ENCODE measurements around the gene IFT172. TPM values are rescaled to one million over a fixed set of nuclear protein-coding genes. Genes with fewer than 3 reads are reported as not detected.

IFT172 gene
- total RNA-seq, 1 experiment from 2014 or later = 13.7 TPM

DNA sequence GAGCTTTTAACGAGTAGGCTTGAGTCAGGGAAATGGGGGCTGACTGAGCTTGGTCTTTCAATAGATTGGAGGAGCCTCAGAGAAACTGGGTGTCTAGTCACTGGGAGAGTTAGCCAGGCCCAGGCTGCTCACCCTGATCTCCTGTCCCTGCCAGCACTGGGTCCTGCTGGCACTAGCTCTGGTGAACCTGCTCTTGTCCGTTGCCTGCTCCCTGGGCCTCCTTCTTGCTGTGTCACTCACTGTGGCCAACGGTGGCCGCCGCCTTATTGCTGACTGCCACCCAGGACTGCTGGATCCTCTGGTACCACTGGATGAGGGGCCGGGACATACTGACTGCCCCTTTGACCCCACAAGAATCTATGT lies 46.6 kb downstream of the IFT172 start:
- peaks cover 2 to 29% of the 10 kb centered on the region in 2 experiments; a peak in 2 of 4 replicates for H3K4me1 ChIP-seq (ENCODE audit: control insufficient read depth in 1 of 2, insufficient read depth in 2 of 2, low read length in 2 of 2)
- H3K9me2 ChIP-seq (ENCODE audit: insufficient read depth) = no peaks in the 10 kb centered on the region
- BruUV-seq (replicated peaks) = no TSS peak
- no peaks in the 10 kb centered on the region for H3K9me3 ChIP-seq (ENCODE audit: control insufficient read depth in 1 of 2, insufficient read depth in 1 of 2, low read depth in 1 of 2, low read length in 2 of 2)
- peaks cover 21 to 39% of the 10 kb centered on the region in 2 experiments for H3K36me3 ChIP-seq (ENCODE audit: control insufficient read depth in 1 of 2, insufficient read depth in 2 of 2, low read length in 2 of 2)
- no peak for TF ChIP-seq ATF3 (IDR thresholded peaks at IDR 0.05)
- no peak for TF ChIP-seq EGR1 (IDR thresholded peaks at IDR 0.05; ENCODE audit: low read depth)
- TF ChIP-seq YY1 (IDR thresholded peaks at IDR 0.05; ENCODE audit: extremely low read depth, insufficient replicate concordance, low read depth, low read length) = no peak
- no peak for TF ChIP-seq FOSL1 (IDR thresholded peaks at IDR 0.05; ENCODE audit: low read depth)
- TF ChIP-seq EZH2phosphoT487 (IDR thresholded peaks at IDR 0.05; ENCODE audit: borderline replicate concordance) = no peak
- intact Hi-C loops (cut with micrococcal nuclease) = loop anchor here (10.0 kb wide), 1 partner anchor 182 kb away; the partner anchor contains the start of genes CCDC121 and GPN1
- ChIA-PET RAD21 (ENCODE audit: low non-redundant PET in 1 of 2, low total read pairs in 2 of 2, uncharacterized antibody in 2 of 2, unreplicated experiment in 2 of 2) (no interaction called here), CTCF (interaction anchor here (1.4 to 1.5 kb wide), 2 partner anchors 13 to 33 kb away, joined by 3 to 5 read pairs; partner anchors contain the start of gene PPM1G), POLR2A (no interaction called here)
- H3K9ac ChIP-seq (ENCODE audit: low read length) = peak overlapping the region; percentile 87
- H3K4me3 ChIP-seq (replicated peaks in 1 of 2; ENCODE audit: low read depth in 1 of 2, low read length in 2 of 2) = peak overlapping the region; percentile 53 to 81
- no peak overlapping the region for H2AFZ ChIP-seq (ENCODE audit: low read depth, low read length, poor library complexity, severe bottlenecking)
- H3K79me2 ChIP-seq (ENCODE audit: insufficient read depth, low read length) = peaks cover 9% of the 10 kb centered on the region; the same call in 1 of the 2 replicates
- no peaks in the 10 kb centered on the region for H3K27me3 ChIP-seq (ENCODE audit: insufficient read depth, low read length)
- H4K20me1 ChIP-seq (ENCODE audit: insufficient read depth) = no peaks in the 10 kb centered on the region
- peak overlapping the region; percentile 67 for H3K27ac ChIP-seq (ENCODE audit: low read depth, low read length)
- ATAC-seq (peak; percentile 37), DNase-seq (ENCODE audit: low read depth, low spot score) (no peak)
- peak overlapping the region; percentile 98 for H3K4me2 ChIP-seq (ENCODE audit: low read length)

DNA sequence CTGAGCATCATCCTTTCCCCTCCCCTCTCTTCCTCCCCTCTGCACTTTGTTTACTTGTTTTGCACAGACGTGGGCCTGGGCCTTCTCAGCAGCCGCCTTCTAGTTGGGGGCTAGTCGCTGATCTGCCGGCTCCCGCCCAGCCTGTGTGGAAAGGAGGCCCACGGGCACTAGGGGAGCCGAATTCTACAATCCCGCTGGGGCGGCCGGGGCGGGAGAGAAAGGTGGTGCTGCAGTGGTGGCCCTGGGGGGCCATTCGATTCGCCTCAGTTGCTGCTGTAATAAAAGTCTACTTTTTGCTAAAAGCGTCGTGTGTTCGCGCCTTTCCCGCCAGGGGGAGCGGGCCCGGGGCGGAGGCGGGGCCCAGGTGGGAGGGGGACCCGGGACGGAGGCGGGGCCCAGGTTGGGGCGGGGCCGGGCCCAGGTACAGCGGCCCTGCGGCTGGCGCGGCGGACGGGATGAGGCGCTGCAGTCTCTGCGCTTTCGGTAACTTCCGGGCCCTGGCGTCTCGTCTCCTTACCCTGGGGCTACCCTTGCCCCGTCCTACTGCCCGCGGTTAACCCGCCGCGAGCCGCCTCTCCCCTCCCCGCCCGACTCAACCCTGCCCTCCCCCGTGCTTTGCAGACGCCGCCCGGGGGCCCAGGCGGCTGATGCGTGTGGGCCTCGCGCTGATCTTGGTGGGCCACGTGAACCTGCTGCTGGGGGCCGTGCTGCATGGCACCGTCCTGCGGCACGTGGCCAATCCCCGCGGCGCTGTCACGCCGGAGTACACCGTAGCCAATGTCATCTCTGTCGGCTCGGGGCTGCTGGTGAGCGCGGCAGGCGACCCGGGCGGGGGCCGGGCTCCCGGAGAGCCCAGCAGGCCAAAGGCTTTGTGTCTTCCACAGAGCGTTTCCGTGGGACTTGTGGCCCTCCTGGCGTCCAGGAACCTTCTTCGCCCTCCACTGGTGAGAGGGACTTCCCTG lies 47.3 kb downstream of the IFT172 start, which contains the start of gene KRTCAP3:
Gene KRTCAP3 (plus strand): TSS at position 424 of the 962 bp plus-strand sequence. CDS start 32 bp downstream, at position 456.
- Histone ChIP-seq H3K4me3 (replicated peaks in 1 of 2; ENCODE audit: low read depth in 1 of 2, low read length in 2 of 2) (peak within 1 kb of the TSS; percentile 53 to 81), H2AFZ (ENCODE audit: low read depth, low read length, poor library complexity, severe bottlenecking) (no peak within 1 kb of the TSS), H3K27ac (ENCODE audit: low read depth, low read length) (peak within 1 kb of the TSS; percentile 67), H3K9me3 (ENCODE audit: control insufficient read depth in 1 of 2, insufficient read depth in 1 of 2, low read depth in 1 of 2, low read length in 2 of 2) (no peaks in the 10 kb centered on the region), H3K9ac (ENCODE audit: low read length) (peak within 1 kb of the TSS; percentile 87), H3K36me3 (ENCODE audit: control insufficient read depth in 1 of 2, insufficient read depth in 2 of 2, low read length in 2 of 2) (peaks cover 23 to 41% of the 10 kb centered on the region in 2 experiments), H3K79me2 (ENCODE audit: insufficient read depth, low read length) (peaks cover 9% of the 10 kb centered on the region; the same call in 1 of the 2 replicates), H3K4me1 (ENCODE audit: control insufficient read depth in 1 of 2, insufficient read depth in 2 of 2, low read length in 2 of 2) (peaks cover 2 to 29% of the 10 kb centered on the region in 2 experiments; a peak in 2 of 4 replicates), H4K20me1 (ENCODE audit: insufficient read depth) (no peaks in the 10 kb centered on the region), H3K27me3 (ENCODE audit: insufficient read depth, low read length) (no peaks in the 10 kb centered on the region), H3K4me2 (ENCODE audit: low read length) (peak within 1 kb of the TSS; percentile 98), H3K9me2 (ENCODE audit: insufficient read depth) (no peaks in the 10 kb centered on the region)
- BruUV-seq (replicated peaks) = no TSS peak
- ChIA-PET CTCF (interaction anchor here (1.4 to 1.5 kb wide), 2 partner anchors 12 to 32 kb away, joined by 3 to 5 read pairs; partner anchors contain the start of gene PPM1G), POLR2A (no interaction called here), RAD21 (ENCODE audit: low non-redundant PET in 1 of 2, low total read pairs in 2 of 2, uncharacterized antibody in 2 of 2, unreplicated experiment in 2 of 2) (interaction anchor here in 1 of 2 experiments (0.5 kb wide), 1 partner anchor 86 kb away, joined by 3 read pairs; no protein-coding TSS in a partner anchor)
- DNase-seq (ENCODE audit: low read depth, low spot score) = peak; percentile 42
- intact Hi-C loops (cut with micrococcal nuclease) = loop anchor here (10.0 kb wide), 1 partner anchor 183 kb away; the partner anchor contains the start of genes CCDC121 and GPN1
- peak; percentile 94 for ATAC-seq
- TF ChIP-seq ELF1 (IDR thresholded peaks at IDR 0.05; ENCODE audit: borderline replicate concordance, low read depth) (no peak; the same call in 1 of the 2 replicates), JUND (IDR thresholded peaks at IDR 0.05) (no peak; the same call in 1 of the 2 replicates), EZH2phosphoT487 (IDR thresholded peaks at IDR 0.05; ENCODE audit: borderline replicate concordance) (no peak), ZFX (IDR thresholded peaks at IDR 0.05) (peak; percentile 90), REST (IDR thresholded peaks at IDR 0.05; ENCODE audit: low read depth) (no peak), YY1 (IDR thresholded peaks at IDR 0.05; ENCODE audit: extremely low read depth, insufficient replicate concordance, low read depth, low read length) (peak; percentile 21), POLR2AphosphoS5 (IDR thresholded peaks at IDR 0.05; ENCODE audit: low read depth, low read length) (peak; percentile 92), EZH2 (IDR thresholded peaks at IDR 0.05) (no peak), TCF7L2 (IDR thresholded peaks at IDR 0.05; ENCODE audit: borderline replicate concordance, extremely low read depth, insufficient read depth, insufficient read length) (no peak)

Measured in HCT116 (cell line).